ENCODE results near the gene OR2H1.

The OR2H1 gene

GRCh38 chr6:29483186-29483585, 26.2 kb downstream of the OR2H1 start:
- DNase-seq (ENCODE audit: low spot score) (no peak), FAIRE-seq (no peak)

- FAIRE-seq (no peak), DNase-seq (ENCODE audit: low spot score) (no peak)
Measured at GRCh38 chr6:29483735-29484134, 26.8 kb downstream of the OR2H1 start.

DNA sequence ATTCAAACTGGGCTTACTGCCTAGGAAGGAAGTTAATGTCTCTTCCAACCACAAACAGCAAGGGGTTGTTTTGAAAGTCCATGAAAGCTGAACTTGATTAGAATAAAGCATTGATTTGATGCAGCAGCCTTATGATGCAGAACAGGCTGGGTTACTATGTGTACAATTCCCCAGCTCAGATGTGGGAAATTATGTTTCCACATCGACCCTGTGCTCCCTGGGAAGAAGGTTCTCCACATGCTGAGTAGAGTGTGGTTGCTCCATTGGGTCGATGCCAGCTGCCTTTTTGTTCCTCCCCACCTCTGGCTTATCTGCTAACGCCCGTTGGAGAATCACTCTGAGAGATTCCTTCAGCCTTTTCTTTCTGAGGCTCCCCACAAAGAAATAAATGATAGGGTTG, 29.6 kb downstream of the OR2H1 start:
- no peak for DNase-seq (ENCODE audit: low spot score)
- no peak for FAIRE-seq

- DNase-seq (ENCODE audit: low spot score) (no peak), FAIRE-seq (peak; percentile 32)
Measured at GRCh38 chr6:29487131-29487530, 30.2 kb downstream of the OR2H1 start.

GRCh38 chr6:29487660-29488059, 30.7 kb downstream of the OR2H1 start, which contains the start of gene MAS1L:
TSS of gene MAS1L (minus strand) at chr6:29487956. CDS start at chr6:29487902, 54 bp downstream.
- FAIRE-seq (no peak), DNase-seq (ENCODE audit: low spot score) (no peak)

DNA sequence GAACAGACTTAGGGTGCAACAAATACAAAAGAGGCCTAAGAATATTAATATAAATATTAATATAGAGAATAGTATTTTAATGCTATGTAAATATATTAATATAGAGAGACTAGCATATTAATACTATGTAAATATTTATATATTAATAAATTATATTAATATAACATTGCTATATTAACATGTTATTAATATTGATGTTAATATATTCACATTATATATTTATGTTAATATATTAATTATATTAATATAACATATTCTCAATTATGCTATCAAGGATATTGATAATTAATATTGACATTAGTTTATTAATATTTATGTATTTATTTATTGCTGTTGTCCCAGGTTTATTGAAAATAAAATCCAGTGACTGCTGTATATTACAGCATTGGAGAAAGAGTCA, 31.9 kb downstream of the OR2H1 start:
- FAIRE-seq (no peak), DNase-seq (ENCODE audit: low spot score) (no peak)

- DNase-seq (ENCODE audit: low spot score) (no peak), FAIRE-seq (no peak)
Measured at GRCh38 chr6:29489286-29489685, 32.3 kb downstream of the OR2H1 start.

GRCh38 chr6:29490055-29490454, 33.1 kb downstream of the OR2H1 start:
- FAIRE-seq = no peak
- no peak for DNase-seq (ENCODE audit: low spot score)

GRCh38 chr6:29490552-29490951, 33.6 kb downstream of the OR2H1 start:
- DNase-seq (ENCODE audit: low spot score) = no peak
- FAIRE-seq = no peak

DNA sequence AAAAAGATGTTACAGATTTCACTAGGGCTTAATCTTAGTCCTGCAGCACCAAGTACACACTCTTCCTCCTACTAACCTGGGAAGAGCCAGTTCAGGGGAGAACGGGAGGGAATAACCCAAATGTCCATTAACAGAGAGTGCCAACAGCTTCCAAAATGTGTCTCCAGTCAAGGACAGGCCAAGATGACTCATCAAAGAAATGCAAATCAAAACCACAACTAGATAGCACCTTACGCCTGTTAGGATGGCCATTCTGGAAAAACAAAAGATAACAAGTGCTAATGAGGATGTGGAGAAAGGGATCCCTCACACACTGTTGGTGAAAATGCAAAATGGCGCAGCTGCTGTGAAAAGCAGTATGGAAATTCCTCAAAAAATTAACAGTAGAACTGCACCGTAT, 34.6 kb downstream of the OR2H1 start:
- DNase-seq (ENCODE audit: low spot score) = no peak
- no peak for FAIRE-seq

DNA sequence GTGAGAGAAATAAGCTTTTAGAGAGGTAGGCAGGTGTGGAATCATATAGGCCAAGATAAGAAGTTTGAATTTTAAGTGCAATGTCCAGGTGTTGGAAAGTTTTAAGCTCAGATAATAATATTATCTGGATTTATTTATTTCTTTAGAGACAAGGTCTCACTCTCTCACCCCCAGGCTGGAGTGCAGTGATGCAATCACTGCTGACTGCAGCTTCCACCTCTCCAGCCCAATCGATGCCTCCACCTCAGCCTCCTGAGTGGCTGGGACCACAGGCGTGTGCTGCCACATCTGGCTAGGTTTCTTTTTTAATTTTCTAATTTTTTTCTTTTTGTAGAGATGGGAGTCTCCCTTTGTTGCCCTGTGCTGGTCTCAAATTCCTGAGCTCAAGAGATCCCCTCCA, 36.3 kb downstream of the OR2H1 start:
- FAIRE-seq = no peak

DNA sequence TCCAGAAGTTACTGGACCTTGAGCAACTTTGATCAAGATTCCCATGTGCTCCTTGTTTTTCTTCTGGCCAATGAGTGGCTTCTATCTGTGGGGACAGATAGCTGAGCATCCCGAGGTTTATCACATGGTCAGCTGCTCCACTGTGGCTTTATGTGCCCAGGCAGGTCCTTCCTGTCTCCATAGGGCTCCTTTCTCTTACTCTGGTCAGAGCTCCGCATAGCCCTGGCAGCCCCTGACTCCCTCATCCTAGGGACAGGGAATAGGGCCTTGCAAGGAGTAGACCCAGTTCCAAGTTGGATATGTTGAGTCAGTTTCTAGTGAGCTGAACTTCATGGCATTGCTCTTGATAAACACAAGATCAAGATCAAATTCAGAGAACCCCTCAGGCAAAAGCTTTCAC, 37.2 kb downstream of the OR2H1 start:
- DNase-seq (ENCODE audit: low spot score) (no peak), FAIRE-seq (no peak)

More for the DNA sequence above, 36.3 kb downstream of the OR2H1 start:
- no peak for DNase-seq (ENCODE audit: low spot score)

GRCh38 chr6:29495571-29495970, 38.6 kb downstream of the OR2H1 start:
- DNase-seq (ENCODE audit: low spot score) = no peak
- FAIRE-seq = no peak

GRCh38 chr6:29496961-29497360, 40.0 kb downstream of the OR2H1 start:
- FAIRE-seq (no peak), DNase-seq (ENCODE audit: low spot score) (no peak)

DNA sequence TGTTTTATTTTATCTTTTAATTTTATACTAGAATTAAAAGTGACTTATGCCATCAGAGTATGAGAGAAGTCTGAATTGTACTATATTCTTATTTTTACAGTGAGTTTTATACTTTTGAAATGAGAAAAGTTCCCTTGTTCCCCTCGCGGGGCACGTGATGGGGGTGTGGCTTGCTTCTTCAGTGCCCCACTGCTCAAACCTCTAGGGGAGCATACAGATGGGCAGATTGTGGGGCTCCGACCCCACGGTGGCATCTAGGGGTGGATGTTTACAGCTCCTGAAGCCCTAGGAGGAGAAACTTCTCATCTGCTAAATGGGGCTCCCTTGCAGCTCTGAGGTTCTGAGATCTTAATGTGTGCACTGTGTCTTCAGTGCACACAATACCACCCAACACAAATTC, 42.7 kb downstream of the OR2H1 start:
- FAIRE-seq (no peak), DNase-seq (ENCODE audit: low spot score) (no peak)

- FAIRE-seq (no peak), DNase-seq (ENCODE audit: low spot score) (no peak)
Measured at GRCh38 chr6:29500594-29500993, 43.6 kb downstream of the OR2H1 start.

- FAIRE-seq = no peak
- no peak for DNase-seq (ENCODE audit: low spot score)
Measured at GRCh38 chr6:29501106-29501505, 44.2 kb downstream of the OR2H1 start.

- FAIRE-seq (no peak), DNase-seq (ENCODE audit: low spot score) (no peak)
Measured at GRCh38 chr6:29502181-29502580, 45.2 kb downstream of the OR2H1 start.

GRCh38 chr6:29502597-29502996, 45.6 kb downstream of the OR2H1 start:
- DNase-seq (ENCODE audit: low spot score) = no peak

DNA sequence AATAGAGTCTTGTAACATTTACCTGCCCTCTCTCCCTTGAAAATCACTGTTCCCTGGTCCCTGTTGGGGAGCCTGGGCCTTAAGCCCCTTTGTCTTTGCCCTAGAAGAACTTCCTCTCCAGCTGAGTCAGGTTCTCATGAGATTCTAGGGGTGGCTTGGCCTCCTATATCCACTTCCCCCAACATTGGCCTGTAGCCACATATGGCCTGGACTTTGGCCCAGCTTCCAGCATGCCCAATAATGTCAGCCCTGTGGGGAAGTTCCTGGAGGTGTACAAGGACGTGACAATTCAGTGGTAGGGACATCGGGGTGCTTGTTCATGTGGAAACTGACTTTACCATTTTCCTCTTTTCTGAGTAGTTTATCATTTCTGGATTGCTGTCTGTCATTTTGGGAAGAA, 48.0 kb downstream of the OR2H1 start:
- FAIRE-seq = no peak
- DNase-seq (ENCODE audit: low spot score) = no peak

More at GRCh38 chr6:29502597-29502996, 45.6 kb downstream of the OR2H1 start:
- no peak for FAIRE-seq

GRCh38 chr6:29505808-29506207, 48.9 kb downstream of the OR2H1 start:
- DNase-seq (ENCODE audit: low spot score) (no peak), FAIRE-seq (no peak)

DNA sequence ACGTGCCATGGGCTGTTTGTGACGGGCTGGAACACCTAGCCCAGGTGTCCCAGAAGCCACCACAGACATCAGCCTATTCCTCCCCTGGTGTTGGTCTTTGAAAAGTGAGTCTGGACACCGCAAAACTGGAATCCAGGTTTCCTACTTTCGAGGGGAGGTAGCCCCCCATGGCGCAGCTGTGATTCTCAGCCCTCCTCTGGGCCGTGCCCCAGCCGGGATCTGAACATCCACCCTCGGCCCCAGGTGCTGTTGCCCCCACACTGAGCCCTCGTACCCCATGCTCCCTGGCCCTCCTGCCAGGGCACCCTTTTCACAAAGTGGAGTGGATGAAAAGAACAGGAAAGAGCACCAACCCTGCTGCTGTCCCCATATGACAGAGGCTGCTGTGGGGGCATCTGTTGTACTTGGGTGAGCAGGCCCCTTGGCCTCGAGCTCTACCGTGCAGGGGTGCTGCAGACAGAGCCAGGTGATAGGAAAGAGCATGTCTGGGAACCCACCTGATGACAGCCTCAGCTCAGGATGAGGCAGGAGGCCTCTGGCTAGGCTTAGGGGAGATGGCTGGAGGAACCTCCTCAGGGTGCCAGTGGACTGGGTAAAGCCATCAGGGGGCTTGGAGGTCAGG, 49.6 kb downstream of the OR2H1 start:
- FAIRE-seq (no peak), DNase-seq (ENCODE audit: low spot score) (no peak)

DNA sequence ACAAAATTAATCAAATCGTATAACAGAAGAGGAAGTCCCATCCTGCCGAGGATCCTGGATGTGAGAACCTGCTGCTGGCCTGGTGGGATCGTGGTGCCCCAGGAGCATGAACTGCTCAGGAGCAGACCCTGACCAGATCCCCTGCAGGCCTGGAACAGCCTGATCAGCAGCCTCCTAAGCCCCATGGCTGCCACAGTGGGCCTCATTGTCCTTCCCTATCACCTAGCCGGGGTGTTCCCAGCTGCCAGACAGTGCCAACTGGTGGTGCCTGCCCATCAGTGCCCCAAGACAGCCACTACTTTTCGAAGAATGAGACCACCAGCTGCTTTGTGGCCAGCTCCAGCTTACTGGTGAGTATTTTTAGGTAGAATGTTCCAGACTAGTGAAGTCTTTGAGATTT, 50.4 kb downstream of the OR2H1 start:
- FAIRE-seq = no peak
- no peak for DNase-seq (ENCODE audit: low spot score)

- FAIRE-seq = no peak
- DNase-seq (ENCODE audit: low spot score) = no peak
Measured at GRCh38 chr6:29509239-29509638, 52.3 kb downstream of the OR2H1 start.
